Natural killer cell (primary cell): ENCODE results near the gene KANSL1L. TPM values are rescaled to one million over a fixed set of nuclear protein-coding genes. Genes with fewer than 3 reads are reported as not detected.
A peak's percentile ranks its signal among the peaks of the same experiment; 100 is the strongest.

ENCODE experiments used
- ATAC-seq, 3 donors: fragments of 150-1000 bp in 2 of 3; fragments of 200-7000 bp in 1 of 3; cut with Tn5 transposase; 1 replicate in 1 of 3; 2 replicates in 2 of 3; pipeline ENCODE4 v1.10.0; 2021; ENCODE audit warnings: mild to moderate bottlenecking in 2 of 3, moderate library complexity in 2 of 3
- DNase-seq, 2 donors: peaks; one replicate each; pipeline versions ENCODE4 v3.0.0 to v3.0.0-alpha.2; 2013 to 2021; ENCODE audit warnings: mixed read lengths in 1 of 2
- H3K27ac ChIP-seq: one replicate; pipeline ENCODE4 v1.5.1; 2013; ENCODE audit warnings: mild to moderate bottlenecking, low read length
- H3K27me3 ChIP-seq: one replicate; pipeline ENCODE4 v1.6.1; 2013; ENCODE audit warnings: low read length; ENCODE audit not compliant: control insufficient read depth, insufficient read depth
- H3K36me3 ChIP-seq: one replicate; pipeline ENCODE4 v1.6.1; 2013; ENCODE audit warnings: low read length; ENCODE audit not compliant: control insufficient read depth, insufficient read depth
- H3K4me1 ChIP-seq: one replicate; pipeline ENCODE4 v1.6.1; 2013; ENCODE audit warnings: low read length; ENCODE audit not compliant: control insufficient read depth, insufficient read depth
- H3K4me3 ChIP-seq: one replicate; pipeline ENCODE4 v1.5.1; 2013; ENCODE audit warnings: low read length
- H3K9me3 ChIP-seq: one replicate; pipeline ENCODE4 v1.6.1; 2013; ENCODE audit warnings: low read length; ENCODE audit not compliant: control insufficient read depth, insufficient read depth
- H3K27ac Mint-ChIP-seq, 2 donors: one replicate each; pipeline ENCODE4 v1.8.0; 2022; ENCODE audit warnings: mild to moderate bottlenecking in 2 of 2, mixed read lengths in 2 of 2, moderate library complexity in 1 of 2
- H3K27me3 Mint-ChIP-seq, 2 donors: one replicate each; pipeline ENCODE4 v1.8.0; 2022; ENCODE audit warnings: low read depth in 2 of 2, mixed read lengths in 2 of 2
- H3K36me3 Mint-ChIP-seq: one replicate; pipeline ENCODE4 v1.8.0; 2022; ENCODE audit warnings: mixed read lengths
- H3K4me1 Mint-ChIP-seq, 2 donors: one replicate each; pipeline ENCODE4 v1.8.0; 2022; ENCODE audit warnings: mixed read lengths in 2 of 2
- H3K4me3 Mint-ChIP-seq: one replicate; pipeline ENCODE4 v1.8.0; 2022; ENCODE audit warnings: mild to moderate bottlenecking, moderate library complexity, mixed read lengths
- H3K9me3 Mint-ChIP-seq, 2 donors: one replicate each; pipeline ENCODE4 v1.8.0; 2022; ENCODE audit warnings: mixed read lengths in 2 of 2
- CTCF ChIP-seq: fragments of 200-600 bp; IDR thresholded peaks from one replicate; pipeline ENCODE4 v1.8.0; 2022; ENCODE audit warnings: antibody characterized with exemption
- WGBS: methylation state at CpG from one replicate; pipeline ENCODE4 v1.1.7; 2013; ENCODE audit warnings: missing lambda C conversion rate; ENCODE audit not compliant: insufficient coverage; 5-methylcytosine and 5-hydroxymethylcytosine counted together
- intact Hi-C: fragments of 100-400 bp; cut with micrococcal nuclease; formaldehyde crosslinking; loops from one replicate; pipeline ENCODE4 v1.14.2; 2022
- total RNA-seq, 4 donors: library from RNA; stranded (reverse); fragments of 120-200 nt in 1 of 4; gene quantifications; one replicate each; pipeline versions ENCODE4 v1.2.3 to v1.2.4, GENCODE V29; 2013 to 2022

The KANSL1L gene
- total RNA-seq, 3 donors from 2014 or later (not counting 1 experiment from before 2014, with no cell fraction given): 7.6 to 11.2 (median 9.5) TPM

- Mint-ChIP-seq H3K4me1 (peaks cover 75% of the 10 kb centered on the region in 2 donors), H3K27ac (peak overlapping the region; percentile 46 to 83), H3K36me3 (peaks cover 8% of the 10 kb centered on the region)
Measured at GRCh38 chr2:210004881-210005280, 166.3 kb downstream of the KANSL1L start.

DNA sequence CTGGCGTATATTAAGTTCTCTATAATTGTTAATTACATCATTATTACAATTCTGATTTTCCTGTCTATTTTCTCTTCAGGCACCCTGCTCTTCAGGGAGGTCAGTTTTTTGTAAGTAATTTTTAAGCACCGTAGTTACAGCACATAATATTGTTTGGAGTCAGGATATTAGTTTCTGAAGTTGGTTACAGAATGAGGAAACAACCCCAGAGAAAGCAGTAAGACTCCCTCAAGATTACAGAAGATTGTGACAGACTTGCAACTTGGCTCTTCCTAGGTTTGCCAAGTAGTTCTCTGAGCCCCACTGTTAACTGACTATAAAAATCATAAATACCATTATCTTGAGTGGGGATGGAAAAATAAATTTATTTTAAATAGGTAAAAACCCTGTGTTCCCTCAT, 167.8 kb downstream of the KANSL1L start:
- peaks cover 14% of the 10 kb centered on the region for H3K36me3 ChIP-seq
- peak overlapping the region; percentile 71 for H3K4me3 ChIP-seq
- Mint-ChIP-seq H3K4me1 (peaks cover 72 to 74% of the 10 kb centered on the region in 2 donors), H3K4me3 (peak overlapping the region; percentile 84), H3K9me3 (no peaks in the 10 kb centered on the region), H3K27me3 (no peaks in the 10 kb centered on the region), H3K36me3 (peaks cover 8% of the 10 kb centered on the region), H3K27ac (peak overlapping the region; percentile 77 to 87)
- H3K27ac ChIP-seq: peak overlapping the region; percentile 55
- WGBS: no CpG with 5 or more reads among the region's 2 CpGs
- no peak for ATAC-seq
- no peaks in the 10 kb centered on the region for H3K9me3 ChIP-seq
- TF ChIP-seq CTCF: no peak
- intact Hi-C loops: no loop called here
- H3K27me3 ChIP-seq: no peaks in the 10 kb centered on the region
- DNase-seq: no peak
- peaks cover 23% of the 10 kb centered on the region for H3K4me1 ChIP-seq

More at GRCh38 chr2:210004881-210005280, 166.3 kb downstream of the KANSL1L start:
- no peaks in the 10 kb centered on the region for H3K27me3 ChIP-seq
- H3K4me3 ChIP-seq: no peak overlapping the region
- Mint-ChIP-seq H3K9me3 (no peaks in the 10 kb centered on the region), H3K4me3 (peak overlapping the region; percentile 84), H3K27me3 (no peaks in the 10 kb centered on the region)
- intact Hi-C loops: no loop called here
- DNase-seq: no peak
- no peaks in the 10 kb centered on the region for H3K9me3 ChIP-seq
- H3K4me1 ChIP-seq: peaks cover 31% of the 10 kb centered on the region
- no peak for ATAC-seq
- WGBS: 66% methylated on average over 2 of the region's 2 CpGs
- H3K27ac ChIP-seq: no peak overlapping the region
- H3K36me3 ChIP-seq: peaks cover 28% of the 10 kb centered on the region
- no peak for TF ChIP-seq CTCF

DNA sequence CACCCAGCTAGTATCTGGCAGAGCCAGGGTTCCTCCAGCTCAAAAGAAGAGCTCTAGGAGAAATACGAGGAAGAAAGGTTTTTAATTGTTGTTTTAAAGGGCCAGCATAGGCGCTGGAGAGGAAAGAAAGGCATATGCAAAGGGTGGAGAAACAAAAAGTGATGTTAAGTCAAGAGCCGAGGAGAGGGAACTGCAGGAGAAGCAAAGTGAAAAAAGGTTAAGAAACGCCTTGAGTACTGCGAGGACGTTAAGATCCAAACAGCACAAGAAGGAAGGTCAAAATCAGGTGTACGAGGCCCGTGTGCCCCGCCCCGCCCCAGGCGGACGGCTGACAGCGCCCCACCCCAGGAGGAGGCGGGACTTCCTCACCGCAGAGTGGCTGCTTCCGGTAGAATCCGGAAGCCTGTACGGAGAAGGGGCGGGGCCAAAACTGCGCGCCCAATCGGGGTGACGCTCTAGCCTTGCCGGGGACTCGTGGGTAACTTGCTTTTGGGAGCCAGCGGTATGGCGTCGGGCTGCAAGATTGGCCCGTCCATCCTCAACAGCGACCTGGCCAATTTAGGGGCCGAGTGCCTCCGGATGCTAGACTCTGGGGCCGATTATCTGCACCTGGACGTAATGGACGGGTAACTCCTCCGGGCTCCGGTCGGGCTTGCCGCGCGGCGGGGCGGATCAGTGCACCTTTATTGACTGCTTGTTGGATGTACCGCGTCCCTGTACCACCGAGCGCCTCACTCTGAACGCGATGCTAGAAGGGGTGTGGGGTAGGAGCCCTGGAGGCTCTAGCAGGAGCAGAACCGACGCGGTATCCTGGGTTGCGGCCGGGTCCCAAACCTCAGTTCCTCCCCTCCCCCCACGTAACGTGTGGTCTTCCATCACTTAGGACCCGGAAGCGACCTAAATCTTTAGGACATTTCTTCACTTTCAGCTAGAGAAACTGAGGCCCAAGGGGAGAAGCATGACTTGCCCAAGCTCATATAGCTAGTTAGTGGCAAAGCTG, 168.8 kb downstream of the KANSL1L start, which contains the start of gene RPE:
Gene RPE, plus strand, starts transcription at position 481 of the 1,000 bp plus-strand sequence. Its CDS starts 24 bp downstream, at position 505.
- H3K9me3 ChIP-seq: no peaks in the 10 kb centered on the region
- H3K4me1 ChIP-seq: peaks cover 17% of the 10 kb centered on the region
- no peaks in the 10 kb centered on the region for H3K27me3 Mint-ChIP-seq
- no peaks in the 10 kb centered on the region for H3K27me3 ChIP-seq
- H3K27ac Mint-ChIP-seq: peak within 1 kb of the TSS; percentile 77 to 87
- H3K27ac ChIP-seq: peak within 1 kb of the TSS; percentile 73
- DNase-seq (peak; percentile 97 to 99), ATAC-seq (peak; percentile 98 to 99 (median 99))
- peaks cover 10% of the 10 kb centered on the region for H3K36me3 ChIP-seq
- H3K36me3 Mint-ChIP-seq: peaks cover 7% of the 10 kb centered on the region
- H3K4me3 ChIP-seq: peak within 1 kb of the TSS; percentile 71
- H3K4me3 Mint-ChIP-seq: peak within 1 kb of the TSS; percentile 84
- intact Hi-C loops: loop anchor here (1.0 kb wide), 1 partner anchor 169 kb away; the partner anchor contains the start of gene KANSL1L
- no peaks in the 10 kb centered on the region for H3K9me3 Mint-ChIP-seq
- TF ChIP-seq CTCF: no peak
- peaks cover 64% of the 10 kb centered on the region in 2 donors for H3K4me1 Mint-ChIP-seq
- under 1% methylated on average over 58 of the region's 58 CpGs for WGBS
